ENCODE data around the gene MAP3K5.

The MAP3K5 gene

GRCh38 chr6:136660727-136661126, 131.6 kb downstream of the MAP3K5 start:
- TF ChIP-seq CTCF (IDR thresholded peaks at IDR 0.05; ENCODE audit: low read depth, low read length, missing control alignments), result no peak
- in situ Hi-C loops (cut with HindIII; ENCODE audit: low sequenced_read_pairs), result no loop called here
- no peak for DNase-seq (ENCODE audit: low read depth)
- H3K4me3 ChIP-seq (ENCODE audit: low read depth, low read length), result no peak overlapping the region

GRCh38 chr6:136659991-136660499, 132.2 kb downstream of the MAP3K5 start:
- DNase-seq (ENCODE audit: low read depth), result no peak
- H3K4me3 ChIP-seq (ENCODE audit: low read depth, low read length), result no peak overlapping the region
- in situ Hi-C loops (cut with HindIII; ENCODE audit: low sequenced_read_pairs), result loop anchor here (5.0 kb wide), 1 partner anchor 72 kb away; no protein-coding TSS in a partner anchor
- TF ChIP-seq CTCF (IDR thresholded peaks at IDR 0.05; ENCODE audit: low read depth, low read length, missing control alignments), result no peak

- TF ChIP-seq CTCF (IDR thresholded peaks at IDR 0.05; ENCODE audit: low read depth, low read length, missing control alignments), result no peak
- in situ Hi-C loops (cut with HindIII; ENCODE audit: low sequenced_read_pairs), result loop anchor here (5.0 kb wide), 1 partner anchor 74 kb away; no protein-coding TSS in a partner anchor
- DNase-seq (ENCODE audit: low read depth), result no peak
- no peak overlapping the region for H3K4me3 ChIP-seq (ENCODE audit: low read depth, low read length)
These were observed 133.6 kb downstream of the MAP3K5 start for GRCh38 chr6:136658711-136659110.

GRCh38 chr6:136657666-136658065, 134.6 kb downstream of the MAP3K5 start:
- H3K4me3 ChIP-seq (ENCODE audit: low read depth, low read length), result no peak overlapping the region
- DNase-seq (ENCODE audit: low read depth), result no peak

GRCh38 chr6:136656121-136656520, 136.2 kb downstream of the MAP3K5 start:
- H3K4me3 ChIP-seq (ENCODE audit: low read depth, low read length), result no peak overlapping the region
- in situ Hi-C loops (cut with HindIII; ENCODE audit: low sequenced_read_pairs), result loop anchor here (5.0 kb wide), 1 partner anchor 76 kb away; no protein-coding TSS in a partner anchor
- peak; percentile 53 for DNase-seq (ENCODE audit: low read depth)
- no peak for TF ChIP-seq CTCF (IDR thresholded peaks at IDR 0.05; ENCODE audit: low read depth, low read length, missing control alignments)

More at GRCh38 chr6:136657666-136658065, 134.6 kb downstream of the MAP3K5 start:
- in situ Hi-C loops (cut with HindIII; ENCODE audit: low sequenced_read_pairs), result loop anchor here (5.0 kb wide), 1 partner anchor 75 kb away; no protein-coding TSS in a partner anchor
- no peak for TF ChIP-seq CTCF (IDR thresholded peaks at IDR 0.05; ENCODE audit: low read depth, low read length, missing control alignments)

GRCh38 chr6:136655239-136656014, 136.8 kb downstream of the MAP3K5 start:
- DNase-seq (ENCODE audit: low read depth), result no peak
- in situ Hi-C loops (cut with HindIII; ENCODE audit: low sequenced_read_pairs), result loop anchor here (5.0 kb wide), 1 partner anchor 77 kb away; no protein-coding TSS in a partner anchor
- no peak for TF ChIP-seq CTCF (IDR thresholded peaks at IDR 0.05; ENCODE audit: low read depth, low read length, missing control alignments)
- H3K4me3 ChIP-seq (ENCODE audit: low read depth, low read length), result no peak overlapping the region
